ENCODE results near the gene PEPD. TPM values are rescaled to one million over a fixed set of nuclear protein-coding genes. Genes with fewer than 3 reads are reported as not detected.

The PEPD gene
- polyA plus RNA-seq, 1 donor from 2014 or later, result 43.9 TPM

GRCh38 chr19:33413868-33414666 is 107.5 kb downstream of the PEPD start:
- Histone ChIP-seq H3K9ac (ENCODE audit: low read length) (no peak overlapping the region), H2AFZ (ENCODE audit: low read depth, low read length) (no peak overlapping the region), H3K4me2 (ENCODE audit: low read length) (no peak overlapping the region), H3K36me3 (ENCODE audit: insufficient read depth, low read length) (no peaks in the 10 kb centered on the region), H3F3A (ENCODE audit: insufficient read depth, low read length, poor library complexity, severe bottlenecking) (no peaks in the 10 kb centered on the region), H3K27me3 (ENCODE audit: insufficient read depth, low read depth, low read length) (no peaks in the 10 kb centered on the region), H3K9me2 (ENCODE audit: insufficient read depth, low read length) (no peaks in the 10 kb centered on the region), H3K79me2 (replicated peaks; ENCODE audit: insufficient read depth, low read length) (no peaks in the 10 kb centered on the region), H3K4me3 (ENCODE audit: low read length) (no peak overlapping the region), H3K9me3 (ENCODE audit: low read length) (no peaks in the 10 kb centered on the region), H3K27ac (ENCODE audit: low read length) (no peak overlapping the region), H4K20me1 (ENCODE audit: insufficient read depth) (no peaks in the 10 kb centered on the region)
- no peak for TF ChIP-seq RAD21 (conservative IDR thresholded peaks at IDR 0.05)
- no peak for TF ChIP-seq REST (IDR thresholded peaks at IDR 0.05; ENCODE audit: borderline replicate concordance)
- no peak for TF ChIP-seq EZH2 (IDR thresholded peaks at IDR 0.05; ENCODE audit: borderline replicate concordance, insufficient read depth, low read length, poor library complexity, severe bottlenecking)
- no peak for TF ChIP-seq TAF1 (IDR thresholded peaks at IDR 0.05; ENCODE audit: low read depth)
- no peak for TF ChIP-seq SMC3 (conservative IDR thresholded peaks at IDR 0.05; ENCODE audit: poor library complexity)
- TF ChIP-seq CTCF (IDR thresholded peaks at IDR 0.05; ENCODE audit: poor library complexity, severe bottlenecking), result no peak
- no peak for TF ChIP-seq MXI1 (conservative IDR thresholded peaks at IDR 0.05; ENCODE audit: poor library complexity, severe bottlenecking)
- TF ChIP-seq POLR2AphosphoS5 (IDR thresholded peaks at IDR 0.05), result no peak
- no peak for TF ChIP-seq EP300 (conservative IDR thresholded peaks at IDR 0.05; ENCODE audit: poor library complexity, severe bottlenecking)

GRCh38 chr19:33413426-33413725 is 108.2 kb downstream of the PEPD start:
- Histone ChIP-seq H3K27me3 (ENCODE audit: insufficient read depth, low read depth, low read length) (no peaks in the 10 kb centered on the region), H3K4me2 (ENCODE audit: low read length) (no peak overlapping the region), H3F3A (ENCODE audit: insufficient read depth, low read length, poor library complexity, severe bottlenecking) (no peaks in the 10 kb centered on the region), H3K4me3 (ENCODE audit: low read length) (no peak overlapping the region), H3K79me2 (replicated peaks; ENCODE audit: insufficient read depth, low read length) (no peaks in the 10 kb centered on the region), H3K9me2 (ENCODE audit: insufficient read depth, low read length) (no peaks in the 10 kb centered on the region), H4K20me1 (ENCODE audit: insufficient read depth) (no peaks in the 10 kb centered on the region), H3K9me3 (ENCODE audit: low read length) (no peaks in the 10 kb centered on the region), H3K27ac (ENCODE audit: low read length) (no peak overlapping the region), H3K36me3 (ENCODE audit: insufficient read depth, low read length) (no peaks in the 10 kb centered on the region), H2AFZ (ENCODE audit: low read depth, low read length) (no peak overlapping the region), H3K9ac (ENCODE audit: low read length) (no peak overlapping the region)
- TF ChIP-seq TAF1 (IDR thresholded peaks at IDR 0.05; ENCODE audit: low read depth), result no peak
